HG02571 (cell line): ENCODE data around the gene FAM168A.

ENCODE experiments used
- ATAC-seq: cut with Tn5 transposase; IDR thresholded peaks from one replicate; pipeline ENCODE4 v1.9.1; 2021; ENCODE audit warnings: mild to moderate bottlenecking, moderate library complexity; ENCODE audit not compliant: unreplicated experiment

Gene FAM168A

DNA sequence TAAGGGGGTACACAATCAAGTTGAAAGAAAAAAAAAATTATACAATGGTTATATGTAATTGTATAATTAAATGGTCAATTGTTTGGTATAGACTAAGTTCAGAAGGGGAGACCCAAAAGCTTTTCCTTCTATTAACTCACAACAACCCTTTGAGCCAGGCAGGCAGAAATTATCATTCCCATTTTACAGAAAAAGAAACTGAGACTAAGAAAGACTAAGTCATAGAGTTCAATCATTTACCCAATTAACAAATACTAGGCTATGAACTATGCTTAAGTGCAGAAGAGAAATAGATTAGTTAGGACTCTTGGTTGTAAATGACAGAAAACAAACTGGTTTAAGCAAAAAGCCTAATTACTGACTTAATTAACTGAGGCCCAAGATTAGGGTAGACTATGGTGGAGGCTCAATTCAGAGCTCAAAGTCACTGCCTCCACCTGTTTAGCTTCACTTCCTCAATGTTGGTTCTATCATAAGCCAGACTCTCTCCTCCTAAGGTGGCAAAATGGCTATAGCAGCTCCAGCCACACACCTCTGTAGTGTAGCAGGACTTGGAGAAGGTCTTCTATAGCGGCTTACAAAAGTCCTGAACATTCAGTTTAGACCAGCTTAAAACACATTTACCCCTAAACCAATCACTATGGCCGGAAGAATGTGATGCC, 34.2 kb downstream of the FAM168A start:
- no peak for ATAC-seq

- no peak for ATAC-seq
These were observed 38.2 kb downstream of the FAM168A start for GRCh38 chr11:73559743-73560142.

DNA sequence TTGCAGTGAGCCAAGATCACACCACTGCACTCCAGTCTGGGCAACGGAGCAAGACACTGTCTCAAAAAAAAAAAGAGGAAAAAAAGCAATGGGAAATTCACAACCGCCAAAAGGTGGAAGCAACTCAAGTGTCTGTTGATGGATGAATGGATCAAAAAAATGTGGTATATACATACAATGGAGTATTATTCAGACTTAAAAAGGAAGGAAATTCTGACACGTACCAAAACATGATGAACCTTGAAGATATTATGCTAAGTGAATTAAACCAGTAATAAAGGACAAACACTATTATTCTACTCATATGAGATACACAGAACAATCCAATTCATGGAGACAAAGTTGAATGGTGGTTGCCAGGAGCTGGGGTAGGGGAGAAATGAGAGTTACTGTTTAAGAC, 40.9 kb downstream of the FAM168A start:
- ATAC-seq, result no peak

DNA sequence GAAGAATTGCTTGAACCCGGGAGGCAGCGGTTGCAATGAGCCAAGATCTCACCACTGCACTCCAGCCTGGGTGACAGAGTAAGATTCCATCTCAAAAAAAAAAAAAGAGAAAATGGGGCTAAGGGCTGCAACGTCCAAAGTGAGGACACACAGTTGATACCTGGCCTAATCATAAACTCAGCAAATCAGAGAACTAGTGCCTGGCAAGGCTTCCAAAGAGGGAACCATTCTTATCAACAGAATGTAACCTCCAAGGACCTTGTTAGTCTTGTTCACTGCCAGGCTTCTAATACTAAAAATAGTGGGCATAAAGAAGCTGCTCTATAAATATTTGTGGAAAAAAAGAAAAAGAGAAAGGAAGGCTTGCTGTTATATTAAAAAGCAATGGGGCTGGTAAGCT, 42.3 kb downstream of the FAM168A start:
- no peak for ATAC-seq

- ATAC-seq, result no peak
These were observed 43.1 kb downstream of the FAM168A start for GRCh38 chr11:73554671-73555320.

GRCh38 chr11:73553266-73553665, 44.6 kb downstream of the FAM168A start:
- ATAC-seq, result no peak

DNA sequence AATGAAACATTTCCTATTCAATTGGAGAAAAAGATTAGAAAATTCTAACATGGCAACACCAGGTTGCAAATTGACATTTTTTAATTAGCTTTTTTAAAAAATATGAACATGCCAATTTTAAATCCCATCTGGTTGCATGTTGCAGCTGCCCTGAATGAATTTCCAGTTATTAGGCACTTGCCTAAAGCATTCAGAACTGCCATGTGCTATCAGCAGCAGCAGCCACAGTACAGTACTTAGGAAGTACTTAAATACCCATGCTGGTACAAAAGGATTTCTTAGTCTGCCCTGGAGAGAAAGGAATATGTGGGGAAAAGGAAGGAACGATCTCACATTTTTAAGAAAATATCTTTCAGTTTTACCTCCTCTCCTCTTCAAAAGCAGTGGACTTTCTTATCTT, 46.2 kb downstream of the FAM168A start:
- no peak for ATAC-seq

DNA sequence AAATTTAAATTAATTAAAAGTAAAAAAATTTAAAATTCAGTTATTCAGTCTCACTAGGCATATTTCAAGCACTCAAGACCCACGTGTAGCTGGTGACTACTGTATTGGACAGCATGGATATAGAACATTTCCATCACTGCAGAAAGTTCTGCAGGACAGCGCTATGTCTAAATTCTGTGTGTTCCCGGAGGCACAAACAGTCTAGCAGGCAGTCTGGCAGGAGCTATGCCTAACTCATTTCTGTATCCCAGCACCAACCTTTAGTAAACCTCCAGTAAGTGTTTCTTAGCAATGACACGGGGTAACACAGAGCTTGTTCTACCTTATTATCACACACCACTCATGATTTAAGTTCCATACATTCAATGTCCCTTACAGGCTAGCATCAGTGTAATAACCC, 48.5 kb downstream of the FAM168A start:
- ATAC-seq, result no peak

GRCh38 chr11:73547706-73548595, 50.0 kb downstream of the FAM168A start:
- ATAC-seq, result no peak

GRCh38 chr11:73542175-73542574, 55.7 kb downstream of the FAM168A start:
- ATAC-seq, result no peak

GRCh38 chr11:73539506-73540084, 58.3 kb downstream of the FAM168A start:
- ATAC-seq, result no peak

GRCh38 chr11:73538381-73538872, 59.5 kb downstream of the FAM168A start:
- no peak for ATAC-seq

DNA sequence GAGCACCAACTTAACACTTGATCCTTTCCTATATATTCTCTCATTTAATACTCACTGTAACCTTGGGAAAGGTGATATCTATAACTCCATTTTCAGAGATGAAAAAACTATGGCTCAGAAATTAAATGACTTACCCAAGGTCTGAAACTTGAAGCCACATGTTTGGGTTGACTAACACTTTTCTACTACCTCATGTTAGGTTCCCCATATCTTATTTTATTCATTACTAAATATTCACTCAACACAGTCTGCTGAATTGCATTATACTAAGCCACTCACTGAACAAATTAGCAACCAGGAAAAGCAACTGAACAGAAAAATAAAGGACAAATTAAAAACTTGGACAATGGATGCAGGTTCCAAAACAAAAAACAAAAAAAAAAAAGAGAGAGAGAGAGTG, 59.9 kb downstream of the FAM168A start:
- no peak for ATAC-seq

DNA sequence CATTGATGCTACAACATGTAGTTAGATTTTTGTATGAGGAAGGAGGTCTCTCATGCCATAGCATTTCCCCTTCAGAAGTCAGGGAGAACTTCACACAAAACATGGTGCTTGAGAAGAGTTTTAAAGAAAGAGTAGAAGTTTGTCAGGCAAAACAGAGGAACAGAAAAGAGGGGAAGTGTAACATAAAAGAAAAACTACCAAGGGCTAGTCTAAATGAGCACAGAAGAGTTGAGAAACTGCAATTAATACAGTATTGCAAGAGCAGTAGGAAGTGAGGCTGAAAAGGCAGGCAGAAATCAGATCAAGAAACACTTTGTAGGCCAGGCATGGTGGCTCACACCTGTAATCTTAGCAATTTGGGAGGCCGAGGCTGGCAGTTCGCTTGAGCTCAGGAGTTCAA, 61.0 kb downstream of the FAM168A start:
- no peak for ATAC-seq

DNA sequence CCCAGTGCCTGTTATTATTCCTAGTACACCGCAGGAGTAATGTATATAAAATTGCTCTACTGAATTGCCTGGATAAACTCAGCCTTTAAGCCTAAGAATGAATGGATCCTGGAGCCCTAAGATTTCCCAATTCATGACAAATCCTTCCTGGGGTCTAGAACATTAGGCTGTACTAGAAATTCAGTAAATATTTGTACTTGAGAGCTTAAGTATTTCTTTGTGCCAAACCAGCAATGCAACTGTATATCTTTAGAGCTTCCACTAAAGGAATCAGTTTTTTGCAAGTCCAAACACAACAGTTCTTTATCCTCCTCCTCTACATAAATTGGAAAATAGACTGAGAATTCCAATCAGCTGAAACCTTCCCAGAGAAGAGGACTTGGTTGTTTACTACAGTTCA, 65.6 kb downstream of the FAM168A start:
- ATAC-seq, result no peak

DNA sequence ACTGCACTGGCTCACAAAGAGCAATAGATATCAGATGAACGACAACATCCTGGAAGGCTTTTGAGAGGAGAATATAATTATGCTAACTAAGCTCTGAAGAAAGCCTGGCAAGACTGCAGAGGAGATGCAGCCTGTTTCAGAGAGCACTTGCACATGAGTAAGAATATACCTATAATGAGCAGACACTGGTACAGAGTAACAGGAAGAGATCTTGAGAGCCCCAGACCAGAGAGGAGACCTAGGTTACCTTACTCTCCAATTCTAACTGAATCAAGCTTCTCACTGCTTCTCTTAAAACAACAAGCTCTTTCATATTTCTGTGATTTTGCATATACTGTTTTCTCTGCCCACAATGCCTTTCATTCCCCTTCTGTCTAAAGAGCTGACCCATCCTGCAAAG, 66.5 kb downstream of the FAM168A start:
- ATAC-seq, result no peak

DNA sequence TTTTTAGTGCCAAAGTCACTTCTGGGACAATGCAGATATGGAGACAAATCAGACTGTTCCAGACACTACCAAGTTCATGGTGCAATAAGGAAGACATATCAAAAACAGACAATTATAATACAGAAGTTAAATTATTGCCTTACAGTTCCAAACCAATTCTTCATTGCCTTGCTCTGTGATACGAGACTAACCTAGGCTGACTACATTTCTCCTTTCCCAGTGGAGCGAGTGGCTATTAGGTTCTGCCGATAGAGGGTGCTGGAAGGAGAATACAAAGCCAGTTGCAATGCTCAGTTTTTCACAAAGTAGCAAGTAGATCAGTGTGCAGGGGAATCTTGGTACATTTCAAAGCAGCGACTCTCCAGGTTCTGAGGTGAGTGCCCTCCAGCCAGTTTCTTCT, 67.8 kb downstream of the FAM168A start:
- ATAC-seq, result no peak

GRCh38 chr11:73529204-73529530, 68.7 kb downstream of the FAM168A start:
- ATAC-seq, result no peak

DNA sequence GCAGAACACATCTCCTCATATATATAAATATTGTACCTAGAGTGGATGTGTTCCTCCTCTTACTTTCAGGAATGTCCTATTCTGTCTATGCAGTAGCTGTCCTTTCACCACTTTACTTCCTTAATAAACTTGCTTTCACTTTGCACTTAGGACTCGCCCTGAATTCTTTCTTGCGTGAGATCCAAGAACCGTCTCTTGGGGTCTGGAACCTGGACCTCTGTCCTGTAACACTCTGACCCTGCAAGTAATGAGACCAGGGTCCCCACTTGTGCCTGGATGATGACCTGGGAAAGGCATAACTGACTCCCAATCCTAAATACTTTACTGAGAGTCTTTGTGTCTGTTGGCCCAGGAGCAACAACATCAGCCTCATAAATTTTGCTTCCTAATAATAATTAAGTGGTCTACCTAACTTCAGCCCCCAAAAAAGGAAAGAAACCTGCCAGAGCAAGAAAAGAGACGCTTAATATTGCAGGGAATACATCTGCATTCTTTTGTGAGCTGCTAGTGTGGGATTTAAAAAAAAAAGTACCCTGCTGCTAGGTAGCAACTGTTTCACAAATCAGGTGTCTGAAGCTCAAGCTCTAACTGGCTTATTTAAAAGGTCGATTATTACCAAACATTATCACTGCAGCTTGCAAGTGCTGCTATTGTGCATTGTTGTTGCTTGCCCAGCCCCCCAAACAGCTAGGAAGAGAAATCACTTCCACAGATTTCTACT, 69.3 kb downstream of the FAM168A start:
- no peak for ATAC-seq

GRCh38 chr11:73528013-73528412, 69.9 kb downstream of the FAM168A start:
- no peak for ATAC-seq

DNA sequence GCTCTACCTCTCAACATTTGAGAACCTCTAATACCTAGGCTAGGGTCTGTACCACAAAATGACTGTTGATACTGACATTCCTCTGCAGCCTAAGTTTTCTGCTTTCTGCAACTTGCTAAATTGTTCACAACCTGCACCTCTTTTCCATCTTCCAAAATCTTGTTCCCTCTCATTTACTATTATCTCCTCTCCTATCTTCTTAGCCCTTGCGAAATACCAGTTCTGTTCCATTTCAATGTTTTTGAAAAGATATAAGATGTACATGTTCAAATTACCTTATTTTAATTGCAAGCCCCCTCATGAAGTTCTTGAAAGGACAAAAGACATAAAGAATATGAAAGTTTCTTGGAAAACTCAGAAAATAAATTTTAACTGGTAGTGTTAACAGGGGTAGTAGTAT, 72.3 kb downstream of the FAM168A start:
- no peak for ATAC-seq
